Right ventricle myocardium superior (tissue), 1 donor: Measurements from ENCODE around the gene POU4F3. TPM values are rescaled to one million over a fixed set of nuclear protein-coding genes. Genes with fewer than 3 reads are reported as not detected.
A peak's percentile ranks its signal among the peaks of the same experiment; 100 is the strongest.

Source experiments
- ATAC-seq: fragments of 200-7000 bp; cut with Tn5 transposase; one replicate; pipeline ENCODE4 v1.9.1; 2020; ENCODE audit warnings: mild to moderate bottlenecking; ENCODE audit not compliant: poor library complexity
- DNase-seq: peaks from one replicate; pipeline ENCODE4 v3.0.0-alpha.2; 2020
- intact Hi-C: fragments of 100-400 bp; cut with DNase I; formaldehyde crosslinking; loops from one replicate; pipeline ENCODE4 v1.11.2; 2022
- total RNA-seq: library from RNA; stranded (reverse); fragmentation: NEBNext Ultra II Directional; extraction: Animal tissue kit (Norgen Biotek cat#: 25700); gene quantifications from one replicate; pipeline ENCODE4 v1.2.1, GENCODE V29; 2021
- donor health status: DM: no; HTN: yes; CAD: no; lungs with severe emphysema.

Gene POU4F3
- total RNA-seq, 1 donor from 2014 or later = not detected

DNA sequence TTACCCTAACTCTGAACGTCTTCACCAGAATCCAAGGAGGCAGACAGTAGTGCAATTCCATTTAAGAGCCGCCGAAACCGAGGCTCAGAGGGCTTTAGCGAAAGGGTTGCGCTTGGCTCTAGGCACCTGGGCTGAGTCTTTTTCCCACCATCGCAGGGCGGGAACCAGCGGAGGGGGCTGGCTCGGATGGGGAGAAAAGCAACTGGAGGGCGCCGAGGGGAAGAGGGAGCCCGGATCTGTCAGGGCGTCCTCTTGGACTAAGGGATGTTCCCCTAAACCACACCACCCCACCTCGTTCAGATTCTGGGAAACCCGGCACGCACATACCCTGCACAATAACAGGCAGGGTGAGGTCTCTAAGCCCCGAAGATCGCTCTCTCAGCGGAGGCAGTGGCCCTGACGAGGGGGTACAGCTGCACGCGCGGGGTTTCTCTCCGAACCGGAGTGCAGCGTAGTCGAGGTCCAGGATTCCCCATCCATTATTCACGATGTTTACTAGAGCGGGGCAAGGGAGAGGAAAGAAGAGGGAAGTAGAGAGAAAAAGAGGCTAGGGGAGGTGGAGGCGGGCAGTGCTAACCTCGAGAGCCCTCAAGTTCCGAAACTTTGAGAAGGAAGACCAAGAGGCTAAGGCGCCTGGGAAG lies 1.3 kb upstream of the POU4F3 start:
- DNase-seq = no peak
- intact Hi-C loops = no loop called here
- ATAC-seq = no peak

DNA sequence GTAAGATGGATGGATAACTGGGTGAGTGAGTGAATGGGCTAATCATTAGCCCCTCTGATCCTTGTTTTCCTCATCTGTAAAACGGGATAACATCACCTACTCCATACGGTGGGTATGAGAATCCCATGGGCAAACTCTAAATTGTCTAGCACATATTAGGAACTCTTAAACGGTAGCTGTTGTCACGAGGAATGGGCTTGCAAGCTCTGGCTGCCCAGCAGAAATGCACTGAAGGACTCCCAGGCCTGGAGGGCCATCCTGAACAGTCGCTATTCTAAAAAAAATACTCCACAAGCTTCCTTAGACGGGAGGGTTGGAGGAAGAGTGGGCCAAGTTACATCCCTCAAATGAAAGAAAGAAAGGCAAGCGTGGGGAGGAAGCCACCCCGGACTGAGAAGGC lies 711 bp upstream of the POU4F3 start:
- ATAC-seq = no peak
- DNase-seq = no peak
- intact Hi-C loops = no loop called here

DNA sequence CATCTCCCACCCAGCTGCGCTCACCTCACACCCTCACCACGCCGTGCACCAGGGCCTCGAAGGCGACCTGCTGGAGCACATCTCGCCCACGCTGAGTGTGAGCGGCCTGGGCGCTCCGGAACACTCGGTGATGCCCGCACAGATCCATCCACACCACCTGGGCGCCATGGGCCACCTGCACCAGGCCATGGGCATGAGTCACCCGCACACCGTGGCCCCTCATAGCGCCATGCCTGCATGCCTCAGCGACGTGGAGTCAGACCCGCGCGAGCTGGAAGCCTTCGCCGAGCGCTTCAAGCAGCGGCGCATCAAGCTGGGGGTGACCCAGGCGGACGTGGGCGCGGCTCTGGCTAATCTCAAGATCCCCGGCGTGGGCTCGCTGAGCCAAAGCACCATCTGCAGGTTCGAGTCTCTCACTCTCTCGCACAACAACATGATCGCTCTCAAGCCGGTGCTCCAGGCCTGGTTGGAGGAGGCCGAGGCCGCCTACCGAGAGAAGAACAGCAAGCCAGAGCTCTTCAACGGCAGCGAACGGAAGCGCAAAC lies 1.1 kb downstream of the POU4F3 start:
- intact Hi-C loops = no loop called here
- DNase-seq (no peak), ATAC-seq (no peak)

DNA sequence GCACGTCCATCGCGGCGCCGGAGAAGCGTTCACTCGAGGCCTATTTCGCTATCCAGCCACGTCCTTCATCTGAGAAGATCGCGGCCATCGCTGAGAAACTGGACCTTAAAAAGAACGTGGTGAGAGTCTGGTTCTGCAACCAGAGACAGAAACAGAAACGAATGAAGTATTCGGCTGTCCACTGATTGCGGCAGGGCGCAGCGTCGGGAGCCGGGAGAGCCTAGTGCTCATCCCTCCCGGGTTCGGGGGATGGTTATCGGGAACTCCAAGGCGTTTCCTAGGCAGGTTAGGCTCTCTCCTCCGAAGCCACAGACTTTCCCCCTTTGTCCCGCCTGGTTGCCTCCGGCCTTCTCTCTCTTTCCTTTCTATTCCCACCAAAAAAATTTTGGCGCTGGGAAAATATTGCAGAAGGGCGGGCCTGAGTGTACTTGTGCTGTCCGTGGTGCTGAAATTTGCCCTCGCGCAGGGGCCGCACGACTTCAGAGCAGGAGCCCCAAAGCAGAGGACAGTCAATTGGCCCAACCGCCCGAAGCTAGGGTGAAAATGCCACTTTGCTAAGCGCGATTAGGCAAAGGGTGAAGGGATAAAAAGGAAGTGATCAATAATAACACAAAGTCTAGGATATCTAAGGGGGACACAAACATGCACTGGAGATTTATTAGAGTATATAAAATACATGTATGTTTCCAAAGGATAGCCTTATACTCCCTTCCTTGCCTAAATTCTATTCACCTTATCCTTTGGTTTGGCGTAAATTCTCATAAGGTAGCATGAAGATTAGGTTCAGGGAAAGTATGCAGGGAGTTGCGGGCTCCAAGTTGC lies 1.8 kb downstream of the POU4F3 start:
- peak; percentile 67 for DNase-seq
- peak; percentile 68 for ATAC-seq
- intact Hi-C loops = no loop called here

- intact Hi-C loops = no loop called here
- no peak for ATAC-seq
- no peak for DNase-seq
Measured at GRCh38 chr5:146341854-146342253, 3.2 kb downstream of the POU4F3 start.

- ATAC-seq = no peak
- DNase-seq = no peak
- intact Hi-C loops = no loop called here
Measured at GRCh38 chr5:146342519-146342881, 3.9 kb downstream of the POU4F3 start.

GRCh38 chr5:146342882-146343865 lies 4.5 kb downstream of the POU4F3 start:
- intact Hi-C loops = no loop called here
- DNase-seq (no peak), ATAC-seq (no peak)

DNA sequence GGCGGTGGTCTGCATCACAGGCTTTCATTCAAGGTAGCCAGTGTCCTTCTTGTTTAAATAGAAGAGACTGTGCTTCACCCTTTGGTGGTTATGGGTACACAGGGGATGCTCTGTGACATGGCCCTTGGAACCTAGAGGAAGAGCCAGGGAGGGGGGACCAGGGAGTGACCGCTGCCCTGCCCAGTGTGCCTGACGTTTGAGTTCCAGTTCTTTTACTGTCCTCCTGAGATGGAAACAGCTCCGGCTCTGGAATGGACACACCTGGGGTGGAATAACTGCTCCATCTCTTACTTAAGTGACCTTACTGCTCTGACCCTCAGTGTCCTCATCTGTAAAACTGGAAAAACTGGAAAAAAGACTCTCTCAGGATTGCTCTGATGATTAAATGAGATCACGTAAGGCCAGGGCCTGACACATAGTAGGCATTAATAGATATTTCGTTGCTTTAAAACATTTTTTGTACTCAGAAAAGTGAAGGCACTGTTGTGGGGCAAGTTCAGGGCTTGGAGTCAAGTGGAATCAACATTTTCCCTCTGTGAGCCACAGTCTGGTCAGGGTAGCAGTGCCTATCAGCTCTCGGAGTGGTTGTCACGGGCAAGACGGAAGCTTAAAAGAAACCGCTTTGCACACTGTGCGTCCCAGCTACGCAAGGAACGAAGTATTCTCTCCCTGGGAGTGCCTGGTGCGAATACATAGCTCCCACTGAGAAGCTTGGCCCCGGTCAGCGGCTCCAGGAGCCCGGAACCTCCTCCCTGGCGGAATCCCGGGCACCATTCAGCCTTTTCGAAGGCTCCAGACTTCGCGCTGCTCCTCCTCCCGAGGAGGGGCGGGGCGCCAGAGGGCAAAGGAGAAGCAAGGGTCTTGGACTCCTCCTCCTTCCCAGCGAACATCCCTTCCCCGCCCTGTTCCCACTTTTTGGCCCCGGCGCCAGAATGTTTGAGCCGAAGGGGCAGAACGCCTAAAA lies 5.8 kb downstream of the POU4F3 start:
- intact Hi-C loops = no loop called here
- no peak for DNase-seq
- ATAC-seq = no peak

DNA sequence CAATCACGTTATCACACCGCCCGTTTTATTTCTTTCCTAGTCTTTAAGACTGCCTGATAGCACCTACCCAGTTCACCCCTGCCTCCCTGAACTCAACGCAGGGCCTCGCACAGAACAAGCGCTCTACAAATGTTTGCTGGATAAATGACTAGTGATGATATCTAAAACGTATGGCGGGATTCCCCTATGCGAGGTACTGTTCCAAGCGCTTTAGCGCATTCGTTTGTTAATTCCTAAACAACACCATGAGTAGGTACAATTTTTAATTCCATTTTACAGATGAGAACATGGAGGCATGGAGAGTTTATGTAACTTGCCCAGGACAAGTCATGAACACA lies 6.6 kb downstream of the POU4F3 start:
- no peak for DNase-seq
- intact Hi-C loops = no loop called here
- no peak for ATAC-seq

GRCh38 chr5:146345578-146346366 lies 7.1 kb downstream of the POU4F3 start:
- DNase-seq (no peak), ATAC-seq (no peak)
- intact Hi-C loops = no loop called here

DNA sequence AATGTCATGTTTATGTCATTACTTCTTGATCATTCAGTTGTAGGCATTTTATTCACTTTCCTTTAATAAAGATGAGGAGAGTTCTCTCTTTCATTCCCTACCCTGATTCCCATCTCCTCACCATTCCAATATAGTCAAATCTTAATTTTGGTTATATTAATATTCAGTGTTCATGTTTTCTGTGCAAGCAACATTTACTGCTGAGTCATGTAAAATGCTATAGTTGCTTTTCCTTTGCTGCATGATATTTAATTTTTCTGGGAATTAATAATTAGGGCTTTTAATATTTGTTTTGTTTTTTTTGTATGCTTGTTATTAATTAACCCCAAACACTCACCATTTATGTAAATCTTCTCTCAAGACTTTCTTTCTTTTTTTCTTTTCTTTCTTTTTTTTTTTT lies 18.5 kb downstream of the POU4F3 start:
- no peak for ATAC-seq
- no peak for DNase-seq
- intact Hi-C loops = no loop called here

DNA sequence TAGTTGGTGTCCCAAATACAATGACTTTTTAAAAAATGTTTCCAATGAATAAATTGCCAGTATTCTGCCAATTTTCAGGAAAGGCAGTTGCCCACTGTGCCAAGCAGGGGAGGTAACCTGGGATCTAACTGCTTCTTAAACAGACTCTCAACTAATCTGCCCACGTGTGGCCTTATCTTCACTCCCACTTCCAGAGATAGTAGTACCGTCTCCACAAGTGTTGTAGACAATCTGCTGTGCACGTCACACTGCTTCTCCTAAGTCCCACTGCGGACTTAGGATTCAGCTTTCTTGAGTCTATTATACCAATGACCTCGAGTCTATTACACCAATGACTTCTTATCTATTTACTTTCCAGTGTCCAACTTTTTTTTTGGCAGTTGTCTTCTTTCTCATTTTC lies 21.2 kb downstream of the POU4F3 start:
- ATAC-seq (no peak), DNase-seq (no peak)
- intact Hi-C loops = no loop called here

DNA sequence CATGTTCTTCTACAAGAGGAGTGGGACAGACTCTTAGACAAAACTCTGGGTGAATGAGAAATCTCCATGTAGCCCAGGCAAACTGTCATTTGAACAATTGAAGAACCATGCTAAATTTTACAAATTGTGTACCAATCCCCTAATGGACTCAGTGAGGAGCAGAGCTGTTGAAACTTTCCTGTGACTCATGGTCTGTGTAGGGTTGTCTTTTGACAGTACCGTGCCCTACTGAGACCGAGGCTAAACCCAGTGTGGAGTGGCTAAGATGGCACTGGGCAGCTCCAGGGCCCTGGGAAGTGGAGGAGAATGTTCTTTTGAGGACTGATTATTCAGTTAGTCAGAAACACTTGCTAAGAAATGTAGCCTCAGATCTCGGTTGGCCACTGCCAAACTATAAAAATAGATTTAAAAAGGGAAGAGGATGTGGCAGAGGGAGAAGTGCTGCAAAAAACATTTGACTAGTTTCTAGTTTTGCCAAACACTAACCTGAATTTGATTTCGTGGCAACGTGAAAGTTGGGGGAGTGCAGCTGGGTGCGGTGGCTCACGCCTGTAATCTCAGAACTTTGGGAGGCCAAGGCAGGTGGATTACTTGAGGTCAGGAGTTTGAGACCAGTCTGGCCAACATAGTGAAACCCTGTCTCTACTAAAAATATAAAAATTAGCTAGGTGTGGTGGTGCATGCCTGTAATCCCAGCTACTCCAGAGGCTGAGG lies 24.7 kb downstream of the POU4F3 start:
- DNase-seq = no peak
- ATAC-seq = no peak
- intact Hi-C loops = no loop called here

GRCh38 chr5:146365618-146366017 lies 27.0 kb downstream of the POU4F3 start:
- intact Hi-C loops = no loop called here
- no peak for ATAC-seq

GRCh38 chr5:146366904-146367303 lies 28.3 kb downstream of the POU4F3 start:
- DNase-seq = no peak
- intact Hi-C loops = no loop called here
- peak; percentile 39 for ATAC-seq

More at GRCh38 chr5:146365618-146366017, 27.0 kb downstream of the POU4F3 start:
- no peak for DNase-seq

- no peak for DNase-seq
- intact Hi-C loops = no loop called here
- ATAC-seq = no peak
Measured at GRCh38 chr5:146368137-146368536, 29.5 kb downstream of the POU4F3 start.

- DNase-seq = no peak
- intact Hi-C loops = no loop called here
- ATAC-seq = no peak
Measured at GRCh38 chr5:146369691-146370090, 31.1 kb downstream of the POU4F3 start.
